HG03469 (cell line): ENCODE results near the gene ADGRD2.

Experiments
- ATAC-seq: cut with Tn5 transposase; IDR thresholded peaks from one replicate; pipeline ENCODE4 v1.9.1; 2021; ENCODE audit warnings: mild to moderate bottlenecking, moderate library complexity, moderate number of reproducible peaks; ENCODE audit not compliant: unreplicated experiment

The ADGRD2 gene

GRCh38 chr9:124477648-124478285 is 27.5 kb downstream of the ADGRD2 start:
- ATAC-seq: no peak

GRCh38 chr9:124478354-124478753 is 28.1 kb downstream of the ADGRD2 start:
- ATAC-seq: no peak

GRCh38 chr9:124479371-124479770 is 29.1 kb downstream of the ADGRD2 start:
- ATAC-seq: no peak

- no peak for ATAC-seq
Measured at GRCh38 chr9:124479947-124480620, 29.8 kb downstream of the ADGRD2 start.

GRCh38 chr9:124480621-124480981 is 30.4 kb downstream of the ADGRD2 start:
- ATAC-seq: no peak

- no peak for ATAC-seq
Measured at GRCh38 chr9:124481115-124481514, 30.9 kb downstream of the ADGRD2 start.

- no peak for ATAC-seq
Measured at GRCh38 chr9:124482431-124483031, 32.3 kb downstream of the ADGRD2 start.

- no peak for ATAC-seq
Measured at GRCh38 chr9:124483481-124483880, 33.2 kb downstream of the ADGRD2 start.

GRCh38 chr9:124485201-124485600 is 35.0 kb downstream of the ADGRD2 start:
- ATAC-seq: no peak

GRCh38 chr9:124485936-124486335 is 35.7 kb downstream of the ADGRD2 start:
- no peak for ATAC-seq

GRCh38 chr9:124486778-124487259 is 36.6 kb downstream of the ADGRD2 start:
- no peak for ATAC-seq

GRCh38 chr9:124487260-124488182 is 37.3 kb downstream of the ADGRD2 start:
- no peak for ATAC-seq

- no peak for ATAC-seq
Measured at GRCh38 chr9:124488641-124489210, 38.5 kb downstream of the ADGRD2 start.

GRCh38 chr9:124489222-124489621 is 39.0 kb downstream of the ADGRD2 start:
- no peak for ATAC-seq

- no peak for ATAC-seq
Measured at GRCh38 chr9:124490004-124490403, 39.8 kb downstream of the ADGRD2 start.

- ATAC-seq: no peak
Measured at GRCh38 chr9:124491049-124491975, 41.1 kb downstream of the ADGRD2 start.

- no peak for ATAC-seq
Measured at GRCh38 chr9:124492818-124493217, 42.6 kb downstream of the ADGRD2 start.

- no peak for ATAC-seq
Measured at GRCh38 chr9:124493218-124493617, 43.0 kb downstream of the ADGRD2 start.

GRCh38 chr9:124493794-124494479 is 43.7 kb downstream of the ADGRD2 start:
- no peak for ATAC-seq
